Stimulated activated CD4-positive, alpha-beta T cell treated with anti-CD3 and anti-CD28 coated beads, Interleukin-1b, Interleukin-23, amount 100 ng/mL, for 4 hours (primary cell): ENCODE data around the gene RNF111.
"Not testable (repeated sequence)": the region's sequence is repeated elsewhere in the genome, so short reads cannot be mapped to it uniquely, and the experiment has no call there.

Experiments
- DNase-seq, 2 donors: peaks; one replicate each; pipeline ENCODE4 v3.0.0-alpha.2; 2020; ENCODE audit warnings: low read depth in 2 of 2

Gene RNF111

GRCh38 chr15:59000251-59000650, 12.8 kb downstream of the RNF111 start:
- DNase-seq = not testable (repeated sequence)

GRCh38 chr15:59001946-59002345, 14.5 kb downstream of the RNF111 start:
- no peak for DNase-seq

- no peak for DNase-seq
Measured at GRCh38 chr15:59002418-59002859, 15.0 kb downstream of the RNF111 start.

- DNase-seq = no peak
Measured at GRCh38 chr15:59005579-59005978, 18.1 kb downstream of the RNF111 start.

- DNase-seq = no peak
Measured at GRCh38 chr15:59008086-59008485, 20.6 kb downstream of the RNF111 start.

GRCh38 chr15:59011262-59011952, 23.9 kb downstream of the RNF111 start:
- no peak for DNase-seq

GRCh38 chr15:59013246-59013873, 25.9 kb downstream of the RNF111 start:
- DNase-seq = no peak

- no peak for DNase-seq
Measured at GRCh38 chr15:59014068-59014467, 26.6 kb downstream of the RNF111 start.

GRCh38 chr15:59017449-59017848, 30.0 kb downstream of the RNF111 start:
- DNase-seq = no peak

GRCh38 chr15:59018833-59019232, 31.4 kb downstream of the RNF111 start:
- DNase-seq = no peak

GRCh38 chr15:59020322-59020721, 32.9 kb downstream of the RNF111 start:
- DNase-seq = no peak

GRCh38 chr15:59022188-59022587, 34.7 kb downstream of the RNF111 start:
- no peak for DNase-seq

GRCh38 chr15:59026207-59026606, 38.7 kb downstream of the RNF111 start:
- no peak for DNase-seq

- no peak for DNase-seq
Measured at GRCh38 chr15:59028387-59028955, 41.0 kb downstream of the RNF111 start.

GRCh38 chr15:59029554-59029953, 42.1 kb downstream of the RNF111 start:
- no peak for DNase-seq

- DNase-seq = no peak
Measured at GRCh38 chr15:59035201-59035600, 47.7 kb downstream of the RNF111 start.

- no peak for DNase-seq
Measured at GRCh38 chr15:59039225-59039624, 51.8 kb downstream of the RNF111 start.

- no peak for DNase-seq
Measured at GRCh38 chr15:59042041-59042440, 54.6 kb downstream of the RNF111 start.

GRCh38 chr15:59048897-59049296, 61.4 kb downstream of the RNF111 start:
- DNase-seq = no peak

- DNase-seq = no peak
Measured at GRCh38 chr15:59051873-59052861, 64.7 kb downstream of the RNF111 start.

GRCh38 chr15:59052915-59053407, 65.5 kb downstream of the RNF111 start:
- DNase-seq = no peak

- DNase-seq = no peak
Measured at GRCh38 chr15:59053482-59053881, 66.0 kb downstream of the RNF111 start.
